ENCODE data around the gene CDC37L1. TPM values are rescaled to one million over a fixed set of nuclear protein-coding genes. Genes with fewer than 3 reads are reported as not detected.

Gene CDC37L1
- total and polyA plus RNA-seq, 2 experiments from 2014 or later = 26.9 to 29.6 TPM

GRCh38 chr9:4740388-4740637 is 60.9 kb downstream of the CDC37L1 start:
- no peaks in the 10 kb centered on the region; the same call in 1 of the 2 replicates for H3F3A ChIP-seq (replicated peaks; ENCODE audit: low read depth)
- H3K27me3 Mint-ChIP-seq (ENCODE audit: insufficient read depth, low read depth, poor library complexity) = peaks cover 13% of the 10 kb centered on the region
- peak overlapping the region; percentile 84 for H3K4me3 Mint-ChIP-seq
- peaks cover 46% of the 10 kb centered on the region for H3K79me2 ChIP-seq (replicated peaks; ENCODE audit: insufficient read depth)
- H3K4me1 Mint-ChIP-seq = peaks cover 32% of the 10 kb centered on the region
- peak overlapping the region; percentile 92; the same call in 1 of the 2 replicates for H2AFZ ChIP-seq
- H3K4me3 ChIP-seq = peak overlapping the region; percentile 64
- H3K9me2 ChIP-seq (ENCODE audit: insufficient read depth) = no peaks in the 10 kb centered on the region
- H4K20me1 ChIP-seq (replicated peaks; ENCODE audit: insufficient read depth) = peaks cover 11% of the 10 kb centered on the region
- H3K36me3 ChIP-seq (ENCODE audit: insufficient read depth) = no peaks in the 10 kb centered on the region
- peak overlapping the region; percentile 68; the same call in 1 of the 2 replicates for H3K27ac Mint-ChIP-seq
- ATAC-seq (peak; percentile 42; the same call in 2 of the 3 replicates), DNase-seq (ENCODE audit: low spot score) (no peak)
- peaks cover 36% of the 10 kb centered on the region for H3K4me1 ChIP-seq (ENCODE audit: insufficient read depth)
- peak overlapping the region; percentile 83 for H3K4me2 ChIP-seq
- H3K27ac ChIP-seq (ENCODE audit: low read depth) = peak overlapping the region; percentile 33
- no peaks in the 10 kb centered on the region for H3K27me3 ChIP-seq (ENCODE audit: insufficient read depth)
- TF ChIP-seq CREB1 (CRISPR knock-in tag; IDR thresholded peaks at IDR 0.05; ENCODE audit: low read depth) (no peak), NANOG (IDR thresholded peaks at IDR 0.05; ENCODE audit: borderline replicate concordance) (no peak), EZH2 (IDR thresholded peaks at IDR 0.05; ENCODE audit: low read depth, unreplicated experiment) (no peak), ZNF462 (CRISPR knock-in tag; IDR thresholded peaks at IDR 0.05) (no peak)
- no peaks in the 10 kb centered on the region; the same call in 2 of the 3 replicates for H3K9me3 Mint-ChIP-seq
- no peaks in the 10 kb centered on the region; the same call in 2 of the 3 replicates for H3K36me3 Mint-ChIP-seq (ENCODE audit: low read depth)

- Histone ChIP-seq H2AFZ (peak within 1 kb of the TSS; percentile 95), H3K27ac (ENCODE audit: low read depth) (peak within 1 kb of the TSS; percentile 33)
- peak within 1 kb of the TSS; percentile 84 for H3K4me3 Mint-ChIP-seq
- TF ChIP-seq POLR2AphosphoS5 (IDR thresholded peaks at IDR 0.05; ENCODE audit: low read depth) (peak; percentile 86), JUNB (IDR thresholded peaks at IDR 0.05; ENCODE audit: unreplicated experiment) (no peak), CTCF (conservative IDR thresholded peaks at IDR 0.05; ENCODE audit: low read depth in 2 of 2) (peak in 1 of 2 experiments; percentile 52; a peak in 2 of 4 replicates)
Measured at GRCh38 chr9:4740638-4741364, 61.4 kb downstream of the CDC37L1 start, which contains the start of gene AK3. AK3 (minus strand) TSS chr9:4741202; CDS start chr9:4741087, 115 bp downstream.

More at GRCh38 chr9:4740638-4741364, 61.4 kb downstream of the CDC37L1 start, which contains the start of gene AK3:
- H3K4me1 Mint-ChIP-seq = peaks cover 32% of the 10 kb centered on the region
- H3K27me3 ChIP-seq (ENCODE audit: insufficient read depth) = no peaks in the 10 kb centered on the region
- peak within 1 kb of the TSS; percentile 83 for H3K4me2 ChIP-seq
- H3K9me3 Mint-ChIP-seq = no peaks in the 10 kb centered on the region; the same call in 2 of the 3 replicates
- H3K9me2 ChIP-seq (ENCODE audit: insufficient read depth) = no peaks in the 10 kb centered on the region
- H3K36me3 ChIP-seq (ENCODE audit: insufficient read depth) = no peaks in the 10 kb centered on the region
- DNase-seq (ENCODE audit: low spot score) = peak; percentile 93
- H3F3A ChIP-seq (replicated peaks; ENCODE audit: low read depth) = no peaks in the 10 kb centered on the region; the same call in 1 of the 2 replicates
- peaks cover 11% of the 10 kb centered on the region for H4K20me1 ChIP-seq (replicated peaks; ENCODE audit: insufficient read depth)
- peaks cover 13% of the 10 kb centered on the region for H3K27me3 Mint-ChIP-seq (ENCODE audit: insufficient read depth, low read depth, poor library complexity)
- no peaks in the 10 kb centered on the region; the same call in 2 of the 3 replicates for H3K36me3 Mint-ChIP-seq (ENCODE audit: low read depth)
- H3K4me3 ChIP-seq = peak within 1 kb of the TSS; percentile 64
- H3K27ac Mint-ChIP-seq = peak within 1 kb of the TSS; percentile 68; the same call in 1 of the 2 replicates
- H3K79me2 ChIP-seq (replicated peaks; ENCODE audit: insufficient read depth) = peaks cover 45% of the 10 kb centered on the region
- peaks cover 36% of the 10 kb centered on the region for H3K4me1 ChIP-seq (ENCODE audit: insufficient read depth)
- peak; percentile 89 for ATAC-seq
